ENCODE measurements around the gene ELN. TPM values are rescaled to one million over a fixed set of nuclear protein-coding genes. Genes with fewer than 3 reads are reported as not detected.
"Not testable (repeated sequence)": the region's sequence is repeated elsewhere in the genome, so short reads cannot be mapped to it uniquely, and the experiment has no call there.

Gene ELN
- 100 to 1,000 TPM in 1 of 3 donors, 10 to 100 TPM in 2; 25.9 to 134 (median 31.8) TPM for total RNA-seq

DNA sequence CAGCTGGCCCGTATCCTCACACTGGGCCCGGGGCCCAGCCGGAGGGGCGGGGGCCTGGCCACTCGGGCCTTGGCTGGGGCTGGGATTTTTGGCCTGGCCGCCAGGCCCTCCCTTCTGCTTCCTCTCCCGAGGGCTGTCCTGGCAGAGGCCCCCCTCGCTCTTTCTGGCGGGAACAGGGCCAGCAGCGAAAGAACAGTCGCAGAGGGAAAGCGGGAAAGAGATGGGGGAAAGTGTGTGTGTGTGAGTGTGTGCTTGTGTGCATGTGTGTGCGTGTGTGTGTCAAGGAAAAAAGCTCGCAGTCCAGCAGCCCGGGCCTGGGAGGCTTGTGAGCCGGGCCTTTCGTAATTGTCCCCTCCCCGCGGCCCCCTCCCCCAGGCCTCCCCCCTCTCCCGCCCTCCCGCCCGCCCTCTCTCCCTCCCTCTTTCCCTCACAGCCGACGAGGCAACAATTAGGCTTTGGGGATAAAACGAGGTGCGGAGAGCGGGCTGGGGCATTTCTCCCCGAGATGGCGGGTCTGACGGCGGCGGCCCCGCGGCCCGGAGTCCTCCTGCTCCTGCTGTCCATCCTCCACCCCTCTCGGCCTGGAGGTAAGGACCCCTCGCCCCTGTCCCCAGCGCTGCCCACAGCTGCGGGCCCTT is at the start of gene ELN:
Gene ELN (plus strand): TSS at position 491 of the 638 bp plus-strand sequence. CDS start 15 bp downstream, at position 506.
- Histone ChIP-seq H3K4me3 (peak within 1 kb of the TSS; percentile 58 to 74 (median 65)), H3K36me3 (no peaks in the 10 kb centered on the region), H3K4me1 (peaks cover 6 to 18% of the 10 kb centered on the region in 2 donors), H3K9me3 (no peaks in the 10 kb centered on the region), H3K27ac (peak within 1 kb of the TSS; percentile 70 to 77), H3K27me3 (no peaks in the 10 kb centered on the region)
- TF ChIP-seq POLR2A (IDR thresholded peaks at IDR 0.05), result no peak
- TF ChIP-seq POLR2AphosphoS5 (IDR thresholded peaks at IDR 0.05), result peak in 2 of 3 donors; percentile 83 to 87
- no peak for TF ChIP-seq CTCF (IDR thresholded peaks at IDR 0.05)
- DNase-seq (ENCODE audit: low spot score in 2 of 2), result peak in 1 of 2 donors; percentile 66
- intact Hi-C loops (cut with DNase I; ENCODE audit: low total_unique reads), result no loop called here

- TF ChIP-seq POLR2A (IDR thresholded peaks at IDR 0.05) (no peak), CTCF (IDR thresholded peaks at IDR 0.05) (peak in 1 of 3 donors; percentile 13)
- H3K4me3 ChIP-seq, result no peak overlapping the region
- H3K27ac ChIP-seq, result peak overlapping the region in 1 of 2 donors; percentile 9
- H3K27me3 ChIP-seq, result no peaks in the 10 kb centered on the region
- H3K36me3 ChIP-seq, result no peaks in the 10 kb centered on the region
- H3K4me1 ChIP-seq, result no peaks in the 10 kb centered on the region
- no peak for DNase-seq (ENCODE audit: low spot score in 2 of 2)
- intact Hi-C loops (cut with DNase I; ENCODE audit: low total_unique reads), result no loop called here
- H3K9me3 ChIP-seq, result no peaks in the 10 kb centered on the region
These were observed 49.1 kb upstream of the ELN start for GRCh38 chr7:73978661-73979563.

DNA sequence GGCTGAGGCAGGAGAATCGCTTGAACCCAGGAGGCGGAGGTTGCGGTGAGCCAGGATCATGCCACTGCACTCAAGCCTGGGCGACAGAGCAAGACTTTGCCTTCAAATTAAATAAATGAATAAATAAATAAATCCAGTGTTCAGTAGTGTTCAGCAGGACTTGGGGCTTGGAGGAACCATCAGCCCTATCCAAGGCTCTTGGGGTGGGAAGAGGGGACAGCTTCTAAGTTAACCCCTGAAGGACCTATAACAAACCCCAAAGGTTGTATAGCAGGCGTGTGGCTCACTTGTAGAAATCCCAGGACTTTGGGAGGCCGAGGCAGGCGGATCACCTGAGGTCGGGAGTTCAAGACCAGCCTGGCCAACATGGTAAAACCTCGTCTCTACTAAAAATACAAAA is 48.3 kb upstream of the ELN start:
- intact Hi-C loops (cut with DNase I; ENCODE audit: low total_unique reads); DNase-seq (ENCODE audit: low spot score in 2 of 2): not testable (repeated sequence)

GRCh38 chr7:73980206-73980605 is 47.8 kb upstream of the ELN start:
- H3K27ac ChIP-seq, result no peak overlapping the region
- no peaks in the 10 kb centered on the region for H3K9me3 ChIP-seq
- H3K4me1 ChIP-seq, result no peaks in the 10 kb centered on the region
- H3K36me3 ChIP-seq, result no peaks in the 10 kb centered on the region
- no peaks in the 10 kb centered on the region for H3K27me3 ChIP-seq
- intact Hi-C loops (cut with DNase I; ENCODE audit: low total_unique reads), result no loop called here
- no peak for TF ChIP-seq CTCF (IDR thresholded peaks at IDR 0.05)
- no peak for TF ChIP-seq POLR2AphosphoS5 (IDR thresholded peaks at IDR 0.05)
- no peak for TF ChIP-seq POLR2A (IDR thresholded peaks at IDR 0.05)
- no peak overlapping the region for H3K4me3 ChIP-seq
- DNase-seq (ENCODE audit: low spot score in 2 of 2), result no peak

More for the DNA sequence above, 48.3 kb upstream of the ELN start:
- not testable (repeated sequence) for H3K27ac ChIP-seq, H3K9me3 ChIP-seq, H3K4me3 ChIP-seq, H3K4me1 ChIP-seq, H3K36me3 ChIP-seq, H3K27me3 ChIP-seq

DNA sequence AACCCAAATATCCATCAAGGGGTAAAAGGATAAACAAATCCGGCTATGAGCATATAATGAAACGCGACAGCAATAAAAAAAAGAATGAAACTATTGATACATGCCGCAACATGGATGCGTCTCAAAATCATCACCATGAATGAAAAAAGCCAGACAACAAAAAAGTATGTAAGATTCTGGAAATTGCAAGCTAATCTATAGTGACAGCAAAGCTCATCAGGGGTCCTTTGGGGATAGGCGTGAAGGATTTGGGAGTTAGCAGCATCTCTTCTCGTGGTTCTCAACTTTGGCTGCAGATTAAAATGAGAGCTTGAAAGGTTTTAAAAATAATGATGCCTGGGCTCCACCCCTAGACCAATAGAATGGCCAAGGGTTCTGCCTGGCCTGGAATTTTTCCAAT is 46.0 kb upstream of the ELN start:
- no peak overlapping the region for H3K4me3 ChIP-seq
- H3K27me3 ChIP-seq, result no peaks in the 10 kb centered on the region
- no peak for DNase-seq (ENCODE audit: low spot score in 2 of 2)
- H3K27ac ChIP-seq, result no peak overlapping the region
- intact Hi-C loops (cut with DNase I; ENCODE audit: low total_unique reads), result no loop called here
- H3K4me1 ChIP-seq, result no peaks in the 10 kb centered on the region
- TF ChIP-seq CTCF (IDR thresholded peaks at IDR 0.05) (no peak), POLR2AphosphoS5 (IDR thresholded peaks at IDR 0.05) (peak in 1 of 3 donors; percentile 41)
- H3K36me3 ChIP-seq, result no peaks in the 10 kb centered on the region
- H3K9me3 ChIP-seq, result no peaks in the 10 kb centered on the region
